DND-41 (cell line): ENCODE measurements around the gene SMARCC1.

ENCODE experiments used
- ATAC-seq: fragments of 200-7000 bp; cut with Tn5 transposase; 3 replicates; pipeline ENCODE4 v1.9.1; 2021; ENCODE audit warnings: low read depth; ENCODE audit not compliant: insufficient read depth
- DNase-seq: peaks from one replicate; pipeline ENCODE4 v3.0.0-alpha.2; 2020
- H2AFZ ChIP-seq: 2 replicates; pipeline ENCODE4 v1.6.0; 2012; ENCODE audit warnings: low read depth, low read length
- H3K27ac ChIP-seq: 2 replicates; pipeline ENCODE4 v1.5.1; 2012; ENCODE audit warnings: low read length, inconsistent platforms
- H3K27me3 ChIP-seq: fragments of 200-600 bp; sonication (generic); 2 replicates; pipeline ENCODE4 v1.6.0; 2012; ENCODE audit warnings: low read length, mild to moderate bottlenecking, inconsistent platforms; ENCODE audit not compliant: insufficient read depth, poor library complexity
- H3K36me3 ChIP-seq: 2 replicates; pipeline ENCODE4 v1.5.1; 2012; ENCODE audit warnings: low read length, inconsistent platforms; ENCODE audit not compliant: insufficient read depth
- H3K4me1 ChIP-seq: 2 replicates; pipeline ENCODE4 v1.5.1; 2012; ENCODE audit warnings: mild to moderate bottlenecking, low read length; ENCODE audit not compliant: insufficient read depth
- H3K4me2 ChIP-seq: 2 replicates; pipeline ENCODE4 v1.6.0; 2012; ENCODE audit warnings: mild to moderate bottlenecking, moderate library complexity, low read length, inconsistent platforms; ENCODE audit not compliant: insufficient read depth
- H3K4me3 ChIP-seq, 2 experiments: fragments of 200-600 bp in 1 of 2; shearing (Covaris generic) in 1 of 2; 2 replicates each; pipeline ENCODE4 v1.5.1; 2012 to 2016; ENCODE audit warnings: inconsistent platforms in 2 of 2, low read length in 2 of 2, mild to moderate bottlenecking in 2 of 2, low read depth in 1 of 2, moderate library complexity in 1 of 2
- H3K79me2 ChIP-seq: 2 replicates; pipeline ENCODE4 v1.6.0; 2012; ENCODE audit warnings: low read length, inconsistent platforms; ENCODE audit not compliant: insufficient read depth
- H3K9ac ChIP-seq: 2 replicates; pipeline ENCODE4 v1.6.0; 2012; ENCODE audit warnings: low read depth, mild to moderate bottlenecking, inconsistent platforms, low read length, moderate library complexity
- H3K9me3 ChIP-seq: 2 replicates; pipeline ENCODE4 v1.5.1; 2012; ENCODE audit warnings: low read length, moderate library complexity, mild to moderate bottlenecking, inconsistent platforms; ENCODE audit not compliant: insufficient read depth, severe bottlenecking
- H4K20me1 ChIP-seq: 2 replicates; pipeline ENCODE4 v1.6.0; 2012; ENCODE audit warnings: low read length; ENCODE audit not compliant: insufficient read depth
- CTCF ChIP-seq: IDR thresholded peaks from 2 replicates; pipeline ENCODE4 v1.5.1; 2012; ENCODE audit warnings: borderline replicate concordance, low read length, moderate library complexity, mild to moderate bottlenecking; ENCODE audit not compliant: poor library complexity, severe bottlenecking; ENCODE audit errors: extremely low read depth
- EZH2 ChIP-seq: IDR thresholded peaks from 3 replicates; pipeline ENCODE4 v1.6.1; 2012; ENCODE audit warnings: borderline replicate concordance, low read depth, mild to moderate bottlenecking, moderate library complexity, low read length, inconsistent platforms; ENCODE audit not compliant: severe bottlenecking

Gene SMARCC1

GRCh38 chr3:47588053-47588452 is 193.6 kb downstream of the SMARCC1 start:
- no peak for ATAC-seq
- no peaks in the 10 kb centered on the region for H4K20me1 ChIP-seq
- H3K9me3 ChIP-seq = no peaks in the 10 kb centered on the region
- no peak overlapping the region for H3K4me3 ChIP-seq
- peaks cover 71% of the 10 kb centered on the region for H3K36me3 ChIP-seq
- H3K79me2 ChIP-seq = no peaks in the 10 kb centered on the region
- DNase-seq = no peak
- H2AFZ ChIP-seq = no peak overlapping the region
- no peaks in the 10 kb centered on the region for H3K4me1 ChIP-seq
- no peak overlapping the region for H3K9ac ChIP-seq
- no peak overlapping the region for H3K27ac ChIP-seq
- no peaks in the 10 kb centered on the region for H3K27me3 ChIP-seq
- TF ChIP-seq CTCF (no peak), EZH2 (no peak)
- H3K4me2 ChIP-seq = no peak overlapping the region

GRCh38 chr3:47586746-47587145 is 194.9 kb downstream of the SMARCC1 start:
- Histone ChIP-seq H3K36me3 (peaks cover 66% of the 10 kb centered on the region), H3K9me3 (no peaks in the 10 kb centered on the region)
- no peak for TF ChIP-seq CTCF
- TF ChIP-seq EZH2 = no peak

DNA sequence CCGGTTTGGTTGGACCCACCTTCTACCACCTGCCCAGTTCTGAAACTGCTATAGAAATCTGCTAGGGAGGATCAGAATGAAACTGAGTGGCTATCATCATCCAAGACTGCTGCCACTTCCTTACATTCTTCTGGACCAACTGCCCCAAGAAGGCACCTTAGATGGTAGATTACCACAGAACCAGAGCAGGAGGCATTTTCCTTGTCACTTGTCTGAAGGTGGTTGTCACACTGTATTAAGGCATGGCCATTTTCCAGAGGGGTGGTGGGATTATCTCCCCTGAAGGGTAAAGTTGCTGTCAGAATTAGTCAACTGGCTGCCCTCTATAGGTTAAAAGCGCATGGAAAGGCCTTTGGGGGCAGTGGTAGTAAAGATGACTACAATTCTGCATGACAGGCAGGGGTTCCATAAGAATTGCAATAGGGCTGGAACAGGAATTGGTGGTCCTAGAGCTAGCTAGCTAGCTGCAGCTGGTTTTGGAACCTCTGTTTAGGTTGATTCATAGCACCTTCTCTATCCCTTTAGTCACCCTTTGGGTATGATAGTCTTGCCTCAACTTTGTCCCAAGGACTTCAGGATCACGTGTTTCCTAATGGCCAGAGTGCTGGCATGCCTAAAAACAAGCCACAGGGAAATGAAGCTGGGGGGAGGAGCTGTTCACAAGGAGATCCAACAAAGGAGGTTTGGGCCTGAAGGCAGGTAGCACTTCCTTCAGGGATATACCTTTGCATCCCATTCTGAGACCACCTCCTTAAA is 198.2 kb downstream of the SMARCC1 start:
- DNase-seq (no peak), ATAC-seq (peak; percentile 21; the same call in 1 of the 3 replicates)
- no peak overlapping the region for H2AFZ ChIP-seq
- H3K36me3 ChIP-seq = peaks cover 36% of the 10 kb centered on the region
- H3K9ac ChIP-seq = no peak overlapping the region
- H3K79me2 ChIP-seq = no peaks in the 10 kb centered on the region
- H3K4me3 ChIP-seq = no peak overlapping the region
- H3K4me2 ChIP-seq = no peak overlapping the region
- no peaks in the 10 kb centered on the region for H3K27me3 ChIP-seq
- no peak overlapping the region for H3K27ac ChIP-seq
- no peaks in the 10 kb centered on the region for H3K4me1 ChIP-seq
- TF ChIP-seq EZH2 (no peak), CTCF (no peak)
- H4K20me1 ChIP-seq = 0 out of 2 replicates have a peak, but pooled peaks cover 10% of the 10 kb centered on the region
- H3K9me3 ChIP-seq = no peaks in the 10 kb centered on the region

More at GRCh38 chr3:47586746-47587145, 194.9 kb downstream of the SMARCC1 start:
- no peaks in the 10 kb centered on the region for H3K79me2 ChIP-seq
- no peaks in the 10 kb centered on the region for H3K4me1 ChIP-seq
- H3K4me2 ChIP-seq = no peak overlapping the region
- no peak for ATAC-seq
- H4K20me1 ChIP-seq = 0 out of 2 replicates have a peak, but pooled peaks cover 4% of the 10 kb centered on the region
- H3K4me3 ChIP-seq = no peak overlapping the region
- H2AFZ ChIP-seq = no peak overlapping the region
- H3K27me3 ChIP-seq = no peaks in the 10 kb centered on the region
- no peak overlapping the region for H3K9ac ChIP-seq
- DNase-seq = no peak
- H3K27ac ChIP-seq = no peak overlapping the region

- DNase-seq = no peak
- Histone ChIP-seq H3K9me3 (no peaks in the 10 kb centered on the region), H3K4me1 (no peaks in the 10 kb centered on the region), H3K9ac (no peak overlapping the region), H3K36me3 (peaks cover 20% of the 10 kb centered on the region), H3K27ac (no peak overlapping the region), H3K79me2 (no peaks in the 10 kb centered on the region), H2AFZ (no peak overlapping the region), H3K4me3 (no peak overlapping the region), H4K20me1 (0 out of 2 replicates have a peak, but pooled peaks cover 10% of the 10 kb centered on the region), H3K27me3 (no peaks in the 10 kb centered on the region), H3K4me2 (no peak overlapping the region)
- TF ChIP-seq CTCF = no peak
- no peak for TF ChIP-seq EZH2
- no peak for ATAC-seq
Observed at GRCh38 chr3:47581835-47582234, 199.9 kb downstream of the SMARCC1 start.
